Right hindlimb (tissue), 1 donor: ENCODE measurements around the gene LAMA3.

Experiments
- DNase-seq: peaks from one replicate; pipeline ENCODE4 v3.0.0-alpha.2; 2018

The LAMA3 gene

DNA sequence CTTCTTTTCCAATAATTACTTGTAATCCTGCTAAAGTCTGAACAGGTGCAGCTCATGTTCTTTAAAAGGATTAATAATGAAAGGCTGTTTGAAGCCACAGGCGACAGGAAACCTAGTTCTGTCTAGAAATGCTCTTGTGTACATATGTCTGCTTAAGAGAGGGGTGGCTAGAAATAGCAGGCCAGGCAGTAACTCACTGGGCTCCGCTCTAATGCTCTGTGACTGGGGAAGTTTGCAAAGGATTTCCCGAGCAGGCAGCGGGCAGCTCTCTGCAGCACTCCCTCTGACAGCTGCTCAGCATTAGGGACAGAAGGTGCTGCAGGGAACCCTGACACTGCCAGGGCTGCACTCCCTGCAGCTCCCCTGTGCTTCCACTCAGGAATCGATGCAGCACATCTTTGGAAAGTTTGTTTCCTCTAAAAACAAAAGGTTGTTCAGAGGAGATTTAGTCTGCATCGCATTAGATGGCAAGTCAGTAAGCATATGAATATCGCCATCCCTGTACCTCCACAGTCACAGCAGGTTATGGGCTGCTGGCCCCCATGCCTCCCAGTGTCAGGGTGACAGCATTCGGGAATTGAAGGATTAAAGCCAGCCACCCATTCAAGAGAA is 292.2 kb downstream of the LAMA3 start:
- peak; percentile 35 for DNase-seq

GRCh38 chr18:23982155-23983079 is 293.2 kb downstream of the LAMA3 start:
- peak; percentile 42 for DNase-seq

- DNase-seq: no peak
Measured at GRCh38 chr18:23983112-23983511, 293.9 kb downstream of the LAMA3 start.

- no peak for DNase-seq
Measured at GRCh38 chr18:23986600-23987359, 297.5 kb downstream of the LAMA3 start.

- DNase-seq: no peak
Measured at GRCh38 chr18:23990474-23991410, 301.5 kb downstream of the LAMA3 start.

GRCh38 chr18:23992089-23992940 is 303.1 kb downstream of the LAMA3 start:
- DNase-seq: peak; percentile 40

DNA sequence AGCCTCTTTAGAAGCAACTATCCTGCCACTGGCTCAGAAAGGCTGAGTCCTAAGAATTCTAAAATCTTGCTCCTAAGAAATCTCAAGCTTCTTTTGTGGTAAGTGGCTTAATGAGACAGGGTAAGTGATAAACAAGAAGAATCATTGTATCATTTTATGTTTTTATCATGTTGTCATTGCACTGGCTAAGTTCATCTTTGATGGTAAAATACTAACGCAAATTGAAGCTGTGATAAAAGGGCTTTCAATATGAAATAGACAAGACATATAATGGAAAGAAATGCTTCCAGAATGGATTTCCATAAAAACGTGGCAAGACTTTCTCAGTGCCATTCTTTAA is 303.7 kb downstream of the LAMA3 start:
- no peak for DNase-seq

DNA sequence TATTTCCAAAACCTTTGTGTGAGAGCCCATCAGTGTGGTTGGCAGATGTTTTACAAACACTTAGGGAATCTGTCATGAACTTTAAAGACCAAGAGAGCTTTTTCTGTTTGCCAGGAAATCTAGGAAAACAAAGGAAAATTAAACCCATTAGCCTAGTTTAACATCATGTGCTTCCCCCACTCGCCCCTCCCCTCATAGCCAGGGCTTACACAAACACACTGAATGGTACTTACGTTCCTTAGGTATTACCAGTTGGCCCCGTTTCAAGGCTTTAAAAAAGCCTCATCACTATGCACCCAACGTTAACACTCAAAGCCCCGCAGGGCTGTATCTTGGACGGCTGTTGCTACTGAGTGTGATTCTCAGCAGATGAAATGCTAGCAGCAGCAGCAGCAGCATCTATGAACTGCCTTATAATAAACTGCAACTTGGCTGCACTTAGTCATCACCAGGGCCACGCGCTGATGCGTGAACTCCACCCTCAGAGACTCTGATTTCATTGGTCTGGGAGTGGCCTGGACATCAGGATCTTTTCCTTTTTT is 305.2 kb downstream of the LAMA3 start:
- DNase-seq: peak; percentile 20

DNA sequence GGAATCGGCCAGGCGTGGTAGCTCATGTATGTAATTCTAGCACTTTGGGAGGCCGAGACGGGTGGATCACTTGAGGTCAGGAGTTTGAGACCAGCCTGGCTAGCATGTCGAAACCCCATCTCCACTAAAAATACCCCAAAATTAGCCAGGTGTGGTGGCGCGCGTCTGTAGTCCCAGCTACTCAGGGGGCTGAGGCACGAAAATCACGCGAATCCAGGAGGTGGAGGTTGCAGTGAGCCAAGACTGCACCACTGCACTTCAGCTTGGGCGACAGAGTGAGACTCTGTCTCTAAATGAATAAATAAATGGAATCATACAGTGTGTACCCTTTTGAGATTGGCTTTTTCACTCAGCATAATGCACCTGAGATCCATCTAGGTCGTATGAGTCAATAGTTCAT is 305.9 kb downstream of the LAMA3 start:
- DNase-seq: no peak

- DNase-seq: no peak
Measured at GRCh38 chr18:23998018-23998417, 308.8 kb downstream of the LAMA3 start.

DNA sequence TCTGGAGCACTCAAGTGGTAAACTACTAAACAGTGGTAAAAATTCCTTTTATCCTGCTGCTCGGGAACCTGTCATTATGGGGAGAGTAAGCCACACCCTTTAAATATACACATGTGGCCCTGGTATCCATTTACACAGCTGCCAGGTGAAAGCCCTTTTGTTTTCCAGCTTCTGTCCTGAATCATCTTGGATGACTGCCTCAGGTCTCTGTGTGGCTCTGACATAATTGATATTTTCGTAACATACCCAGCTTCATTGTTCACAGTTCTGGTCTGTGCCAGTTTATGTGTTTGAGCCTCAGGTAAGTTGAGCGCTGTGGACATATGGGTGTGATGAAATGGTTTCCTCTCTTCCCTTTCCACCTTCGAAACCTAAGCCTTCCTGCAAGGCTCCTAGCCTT is 309.6 kb downstream of the LAMA3 start:
- DNase-seq: no peak

DNA sequence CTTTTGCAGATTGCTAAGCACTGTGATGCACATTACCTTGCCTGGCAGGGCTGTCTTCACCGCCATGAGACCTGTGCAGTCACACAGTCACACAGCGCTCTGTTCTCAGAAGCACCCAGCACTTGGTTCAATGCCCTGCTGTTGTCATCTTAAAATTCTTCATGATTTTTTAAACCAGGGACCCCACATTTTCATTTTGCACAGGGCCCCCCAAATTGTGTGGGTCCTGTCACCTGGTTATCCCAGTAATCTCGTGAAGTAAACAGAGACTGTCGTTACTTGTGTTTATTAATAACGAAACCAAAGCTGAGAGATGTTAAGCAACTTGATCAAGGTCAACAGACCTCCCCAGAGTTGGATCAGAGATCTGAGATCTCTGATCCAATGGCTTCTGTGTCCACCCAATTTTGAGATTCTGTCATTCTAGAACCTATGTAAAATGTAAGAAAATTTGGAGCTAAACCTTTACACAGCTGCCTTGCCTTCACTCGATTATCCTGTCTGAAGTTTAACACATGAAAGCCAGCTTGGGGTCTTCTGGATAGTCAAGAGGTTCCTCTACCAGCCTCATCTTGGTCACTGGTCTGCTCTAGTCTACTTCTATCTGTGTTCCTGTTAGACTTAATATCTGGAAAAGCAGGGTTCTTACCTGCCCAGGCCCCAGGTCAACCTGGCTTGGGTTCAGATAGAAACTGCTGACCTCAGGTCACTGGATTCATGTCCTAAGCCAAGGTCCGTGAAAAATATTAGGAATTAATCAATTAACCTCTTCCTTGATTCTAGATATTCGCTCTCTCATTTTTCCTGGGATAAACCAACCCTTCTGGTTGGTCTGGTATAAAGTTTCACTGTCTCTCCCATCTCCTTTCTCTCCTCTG is 311.6 kb downstream of the LAMA3 start:
- no peak for DNase-seq

- DNase-seq: no peak
Measured at GRCh38 chr18:24002479-24002878, 313.2 kb downstream of the LAMA3 start.

DNA sequence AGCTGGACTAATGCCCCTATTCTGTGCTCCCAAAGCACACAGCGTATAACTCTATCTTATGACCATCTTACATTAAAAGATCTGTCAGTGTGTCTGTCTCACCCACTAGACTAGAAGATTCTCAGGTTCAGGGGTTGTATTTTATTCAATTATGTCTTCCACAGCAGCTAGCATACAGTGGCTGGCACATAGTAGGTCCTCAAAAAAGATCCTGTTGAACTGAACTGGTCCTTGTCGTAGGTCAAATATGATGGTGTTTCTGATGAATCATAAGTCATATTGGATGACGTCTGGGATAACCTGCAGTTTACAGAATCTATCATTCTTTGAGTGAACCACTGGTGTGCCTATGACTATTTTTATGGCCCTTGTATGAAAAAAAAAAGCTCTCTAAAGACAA is 314.0 kb downstream of the LAMA3 start:
- no peak for DNase-seq

- DNase-seq: no peak
Measured at GRCh38 chr18:24003903-24004640, 314.8 kb downstream of the LAMA3 start.
